Measurements from ENCODE around the gene HSPA9. TPM values are rescaled to one million over a fixed set of nuclear protein-coding genes. Genes with fewer than 3 reads are reported as not detected.

Gene HSPA9
- total and polyA plus RNA-seq, 2 of the 8 experiments (the other 6 are each of a cell fraction or from before 2014, with no cell fraction given), result 191 to 395 TPM

GRCh38 chr5:138542956-138543729 is 32.1 kb downstream of the HSPA9 start, which contains the start of gene ETF1 (continued):
- 0 out of 2 replicates have a peak, but pooled peaks have one; percentile 44 for TF ChIP-seq JUN (IDR thresholded peaks at IDR 0.05; ENCODE audit: low read depth, low read length)
- TF ChIP-seq SRF (IDR thresholded peaks at IDR 0.05; ENCODE audit: low read depth, low read length), result no peak; the same call in 1 of the 2 replicates
- peak; percentile 34; the same call in 1 of the 2 replicates for TF ChIP-seq JUND (IDR thresholded peaks at IDR 0.05; ENCODE audit: low read length)
- no peak for TF ChIP-seq E2F6 (IDR thresholded peaks at IDR 0.05)
- TF ChIP-seq KDM5A (IDR thresholded peaks at IDR 0.05; ENCODE audit: low read length), result 0 out of 2 replicates have a peak, but pooled peaks have one; percentile 1
- TF ChIP-seq ATF2 (IDR thresholded peaks at IDR 0.05; ENCODE audit: low read length), result peak; percentile 72; the same call in 1 of the 2 replicates
- TF ChIP-seq POU5F1 (IDR thresholded peaks at IDR 0.05; ENCODE audit: low read depth, low read length), result no peak
- TF ChIP-seq EGR1 (IDR thresholded peaks at IDR 0.05; ENCODE audit: borderline replicate concordance, low read depth, low read length), result no peak
- no peak for TF ChIP-seq FOSL1 (IDR thresholded peaks at IDR 0.05; ENCODE audit: insufficient read depth, low read depth, low read length)
- TF ChIP-seq RXRA (IDR thresholded peaks at IDR 0.05; ENCODE audit: insufficient read depth, low read depth, low read length), result no peak
- no peak for TF ChIP-seq TCF12 (IDR thresholded peaks at IDR 0.05; ENCODE audit: low read depth, low read length)
- TF ChIP-seq POLR2AphosphoS5 (IDR thresholded peaks at IDR 0.05; ENCODE audit: low read depth, low read length), result peak; percentile 92
- peak; percentile 77 to 82 for TF ChIP-seq POLR2A (IDR thresholded peaks at IDR 0.05; ENCODE audit: control extremely low read depth in 1 of 2, low read depth in 2 of 2, low read length in 2 of 2)
- no peak for TF ChIP-seq KDM1A (IDR thresholded peaks at IDR 0.05; ENCODE audit: borderline replicate concordance, low read length)
- peak; percentile 88 for TF ChIP-seq TAF7 (optimal IDR thresholded peaks at IDR 0.05; ENCODE audit: borderline replicate concordance, low read depth, low read length)
- TF ChIP-seq KDM4A (IDR thresholded peaks at IDR 0.05; ENCODE audit: low read depth, low read length, severe bottlenecking), result no peak
- peak; percentile 73 for TF ChIP-seq ASH2L (IDR thresholded peaks at IDR 0.05; ENCODE audit: low read length)
- peak; percentile 86 for TF ChIP-seq TBP (IDR thresholded peaks at IDR 0.05; ENCODE audit: low read depth, low read length)
- no peak for TF ChIP-seq EZH2 (IDR thresholded peaks at IDR 0.05; ENCODE audit: low read depth, low read length, severe bottlenecking)
